Left forelimb (tissue), 1 donor: ENCODE data around the gene DNMT1.
"Not testable (repeated sequence)": the region's sequence is repeated elsewhere in the genome, so short reads cannot be mapped to it uniquely, and the experiment has no call there.

ENCODE experiments used
- DNase-seq: peaks from one replicate; pipeline ENCODE4 v3.0.0-alpha.2; 2018; ENCODE audit warnings: low spot score

Gene DNMT1

GRCh38 chr19:10183926-10184325 is 10.8 kb downstream of the DNMT1 start:
- DNase-seq = no peak

GRCh38 chr19:10182847-10183246 is 11.9 kb downstream of the DNMT1 start:
- DNase-seq = no peak

DNA sequence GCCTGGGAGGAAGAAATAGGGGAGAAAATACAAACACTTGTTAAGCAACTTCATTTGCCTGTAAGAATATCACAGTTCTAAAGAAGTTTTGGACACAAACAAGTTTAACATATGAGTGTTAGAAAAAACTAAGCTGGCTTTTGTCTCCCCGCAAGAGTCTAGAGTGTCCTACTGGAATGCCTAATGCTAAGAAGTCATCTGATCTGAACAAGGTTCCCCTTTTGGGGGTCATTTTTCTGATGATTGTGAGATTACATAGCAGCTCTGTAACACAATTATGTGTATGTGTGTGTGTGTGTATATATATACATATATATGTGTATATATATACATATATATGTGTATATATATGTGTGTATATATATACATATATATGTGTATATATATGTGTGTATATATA is 12.7 kb downstream of the DNMT1 start:
- DNase-seq = no peak

DNA sequence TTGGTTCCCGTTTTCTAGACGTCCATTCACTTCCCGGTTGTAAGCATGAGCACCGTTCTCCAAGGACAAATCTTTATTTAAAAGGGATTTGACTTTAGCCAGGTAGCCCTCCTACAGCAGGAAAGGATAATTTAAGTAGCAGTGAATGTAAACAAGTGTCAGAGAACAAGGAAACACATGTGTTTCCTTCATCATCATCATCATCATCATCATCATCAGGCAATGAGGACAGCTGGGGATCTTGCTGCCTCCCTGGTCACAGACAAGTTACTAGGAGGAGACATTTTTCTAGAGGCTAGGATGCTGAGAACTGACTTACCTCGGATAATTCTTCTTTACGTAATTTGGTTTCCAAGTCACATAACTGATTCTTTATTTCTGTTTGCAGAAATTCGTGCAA is 14.3 kb downstream of the DNMT1 start:
- DNase-seq = no peak

DNA sequence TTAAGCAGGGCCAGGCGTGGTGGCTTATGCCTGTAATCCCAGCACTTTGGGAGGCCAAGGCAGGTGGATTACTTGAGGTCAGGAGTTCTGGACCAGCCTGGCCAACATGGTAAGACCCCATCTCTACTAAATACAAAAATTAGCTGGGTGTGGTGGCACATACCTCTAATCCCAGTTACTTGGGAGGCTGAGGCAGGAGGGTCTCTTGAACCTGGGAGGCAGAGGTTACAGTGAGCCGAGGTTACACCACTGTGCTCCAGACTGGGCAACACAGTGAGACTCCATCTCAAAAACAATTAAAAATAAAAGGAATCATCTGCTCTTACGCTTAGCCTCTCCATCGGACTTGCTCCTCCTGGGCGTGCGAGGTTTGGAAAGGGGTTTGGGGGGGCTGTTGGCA is 14.7 kb downstream of the DNMT1 start:
- DNase-seq = not testable (repeated sequence)

- no peak for DNase-seq
These were observed 21.2 kb downstream of the DNMT1 start for GRCh38 chr19:10173527-10173926.

GRCh38 chr19:10168386-10168948 is 26.3 kb downstream of the DNMT1 start:
- no peak for DNase-seq

GRCh38 chr19:10167459-10167858 is 27.3 kb downstream of the DNMT1 start:
- no peak for DNase-seq

DNA sequence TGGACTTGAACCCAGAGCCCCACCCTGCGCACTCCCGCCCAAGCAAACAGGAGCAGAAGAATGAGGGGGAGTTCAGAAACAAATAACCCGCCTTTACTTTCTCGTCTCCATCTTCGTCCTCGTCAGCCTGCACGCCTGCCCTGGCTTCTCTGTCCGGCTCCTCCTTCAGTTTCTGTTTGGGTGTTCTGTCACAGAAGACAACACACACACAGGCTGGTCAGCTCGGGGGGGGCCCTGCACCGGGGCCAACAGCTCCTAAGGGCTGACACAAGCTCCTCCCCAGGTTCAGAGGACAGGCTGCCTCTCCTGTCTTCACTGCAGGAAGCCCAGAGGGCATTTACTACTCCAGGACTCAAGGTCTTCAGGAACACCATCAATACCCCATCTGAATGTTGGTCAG is 28.3 kb downstream of the DNMT1 start:
- DNase-seq = not testable (repeated sequence)

- no peak for DNase-seq
These were observed 28.7 kb downstream of the DNMT1 start for GRCh38 chr19:10166046-10166445.

GRCh38 chr19:10163536-10163935 is 31.2 kb downstream of the DNMT1 start:
- no peak for DNase-seq

GRCh38 chr19:10159610-10160009 is 35.1 kb downstream of the DNMT1 start:
- no peak for DNase-seq

DNA sequence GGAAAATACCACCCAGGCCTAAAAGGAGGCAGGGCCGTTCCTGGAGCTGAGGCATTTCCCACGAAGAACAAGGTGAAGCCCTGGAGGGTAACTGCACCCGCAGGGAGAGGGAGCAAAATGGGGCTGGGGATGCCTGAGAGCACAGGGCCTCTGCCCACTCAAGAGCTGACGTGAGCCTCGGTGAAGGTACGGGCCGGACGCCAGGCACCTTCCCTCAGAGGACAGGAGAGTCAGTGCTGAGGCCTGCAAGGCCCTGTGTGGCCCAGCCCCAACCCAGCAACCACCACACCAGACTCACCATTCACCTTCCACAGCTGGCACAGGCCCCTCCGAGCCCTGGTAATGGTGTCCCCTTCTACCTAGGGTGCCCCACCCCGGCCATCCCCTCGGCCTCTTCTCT is 36.3 kb downstream of the DNMT1 start:
- DNase-seq = no peak

DNA sequence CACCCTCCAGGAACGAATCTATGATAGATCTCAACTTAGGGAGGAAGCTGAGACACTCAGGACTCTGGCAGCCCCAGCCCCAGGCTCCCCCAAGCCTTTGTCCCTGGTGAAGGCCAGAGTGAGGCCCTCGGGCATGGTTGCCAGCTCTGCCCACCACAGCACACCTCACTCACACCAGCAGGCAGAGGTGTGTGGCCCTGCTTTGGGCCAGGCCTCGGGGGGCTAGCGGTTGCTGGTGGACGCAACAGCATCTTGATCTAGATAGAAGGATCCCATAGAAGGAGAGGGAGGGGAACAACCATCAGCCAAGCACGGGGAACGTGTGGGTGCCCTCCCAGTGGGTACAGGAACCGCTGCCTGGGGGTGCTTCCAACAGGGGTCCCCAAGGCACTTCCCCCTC is 36.7 kb downstream of the DNMT1 start:
- DNase-seq = no peak

- DNase-seq = no peak
These were observed 38.9 kb downstream of the DNMT1 start for GRCh38 chr19:10155839-10156238.

GRCh38 chr19:10152100-10152499 is 42.7 kb downstream of the DNMT1 start:
- no peak for DNase-seq

DNA sequence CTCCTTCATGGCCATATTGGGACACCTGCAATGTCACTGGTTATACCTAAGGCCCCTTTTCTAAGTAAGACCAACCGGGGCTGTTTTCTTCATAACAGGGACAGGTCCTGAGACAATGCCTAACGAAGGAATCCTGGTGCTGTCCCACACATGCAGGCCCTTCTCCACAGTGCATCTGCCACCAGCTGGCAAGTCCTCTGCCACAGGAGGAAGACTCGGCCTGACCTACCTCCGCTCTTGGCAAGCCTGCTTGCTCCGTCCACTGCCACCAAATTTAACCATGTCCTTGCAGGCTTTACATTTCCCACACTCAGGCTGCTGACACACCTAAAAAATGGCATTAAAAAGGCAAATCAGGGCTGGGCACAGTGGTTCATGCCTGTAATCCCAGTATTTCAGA is 43.2 kb downstream of the DNMT1 start:
- DNase-seq = no peak

GRCh38 chr19:10149427-10149826 is 45.3 kb downstream of the DNMT1 start:
- DNase-seq = no peak

DNA sequence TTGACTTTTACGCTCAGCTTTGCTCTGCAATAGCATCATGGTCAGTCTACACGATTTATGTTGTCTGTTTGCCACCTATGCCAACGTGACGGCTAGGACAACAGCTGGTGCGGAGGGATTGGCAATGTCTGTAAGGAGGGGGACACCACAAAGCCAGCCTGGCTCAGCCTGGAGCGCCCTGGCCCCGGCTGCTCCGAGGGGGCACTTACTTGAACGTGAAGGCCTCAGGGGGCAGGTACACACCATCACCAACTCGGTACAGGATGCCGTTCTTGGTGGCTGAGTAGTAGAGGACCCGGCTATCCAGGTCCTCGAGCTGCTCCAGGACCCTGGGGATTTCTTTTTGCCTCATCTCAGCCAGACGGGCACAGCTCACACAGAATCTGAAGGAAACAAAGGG is 48.6 kb downstream of the DNMT1 start:
- no peak for DNase-seq

DNA sequence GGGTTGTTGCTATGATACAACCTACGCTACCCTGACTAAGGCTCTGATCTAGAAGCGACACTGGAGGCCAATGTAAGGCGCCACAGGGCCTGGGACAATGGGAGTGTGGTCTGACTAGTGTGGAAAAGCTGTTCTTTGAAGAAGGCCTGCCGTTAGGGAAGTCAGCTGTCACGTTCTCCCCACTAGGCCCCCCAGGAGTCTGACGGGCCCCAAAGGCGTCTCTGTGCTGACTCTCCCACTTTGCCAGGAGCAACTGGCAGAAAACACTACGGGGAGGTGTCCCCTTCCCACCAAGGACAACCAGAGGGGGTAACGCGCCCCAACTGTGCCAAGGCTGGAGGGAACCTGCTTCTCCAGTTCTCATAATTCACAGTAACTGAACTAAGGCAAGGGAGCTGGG is 49.7 kb downstream of the DNMT1 start:
- DNase-seq = no peak

DNA sequence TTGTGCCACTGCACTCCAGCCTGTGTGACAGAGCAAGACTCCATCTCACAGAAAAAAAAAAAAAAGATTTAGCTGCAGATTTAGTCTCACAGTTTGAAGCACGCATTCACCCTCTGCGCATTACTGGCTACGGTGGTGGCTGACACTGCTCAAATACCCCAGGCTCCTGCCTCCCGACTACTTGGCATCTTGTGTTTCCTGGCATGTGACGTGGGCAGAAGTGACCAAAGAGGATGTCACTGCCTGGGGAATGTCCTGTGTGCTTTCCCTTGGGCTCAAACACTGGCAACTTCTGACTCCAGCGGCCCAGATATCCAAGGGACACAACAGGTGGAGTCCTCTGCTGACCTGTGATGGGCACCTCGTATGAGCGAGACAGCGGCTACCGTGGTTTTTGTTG is 50.4 kb downstream of the DNMT1 start:
- DNase-seq = no peak

DNA sequence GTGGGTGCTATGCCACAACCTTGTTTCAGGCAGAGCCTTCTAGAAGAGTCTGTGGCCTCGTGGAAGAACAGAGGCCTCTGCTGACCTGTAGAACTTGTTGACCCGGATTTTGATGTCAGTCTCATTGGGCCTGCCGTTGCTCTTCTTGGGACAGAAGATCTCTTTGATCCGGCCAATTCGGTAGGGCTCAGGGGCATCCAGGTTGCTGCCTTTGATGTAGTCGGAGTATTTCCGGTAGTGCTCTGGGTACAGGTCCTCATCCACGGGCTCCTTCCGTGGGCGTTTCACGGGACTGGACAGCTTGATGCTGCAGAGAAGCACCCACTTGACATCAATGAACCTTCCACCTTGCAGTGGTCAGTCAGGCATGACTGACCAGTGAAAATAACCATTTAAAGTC is 51.1 kb downstream of the DNMT1 start:
- no peak for DNase-seq

- no peak for DNase-seq
These were observed 51.9 kb downstream of the DNMT1 start for GRCh38 chr19:10142701-10143375.

- no peak for DNase-seq
These were observed 52.8 kb downstream of the DNMT1 start for GRCh38 chr19:10141973-10142372.
